Right forelimb (tissue), 1 donor: ENCODE measurements around the gene PLAGL1.

Experiments
- DNase-seq: peaks from one replicate; pipeline ENCODE4 v3.0.0-alpha.2; 2018

Gene PLAGL1

GRCh38 chr6:144008846-144009245 lies 787 bp upstream of the PLAGL1 start:
- DNase-seq = no peak

- DNase-seq = no peak
Measured at GRCh38 chr6:144007478-144008119, 460 bp downstream of the PLAGL1 start.

GRCh38 chr6:144006736-144007477 lies 1.2 kb downstream of the PLAGL1 start:
- peak; percentile 71 for DNase-seq

GRCh38 chr6:143999406-143999805 lies 8.7 kb downstream of the PLAGL1 start:
- DNase-seq = no peak

- DNase-seq = no peak
Measured at GRCh38 chr6:143998686-143999085, 9.4 kb downstream of the PLAGL1 start.

GRCh38 chr6:143993965-143994646 lies 14.0 kb downstream of the PLAGL1 start:
- DNase-seq = no peak

GRCh38 chr6:143992285-143992684 lies 15.8 kb downstream of the PLAGL1 start:
- no peak for DNase-seq

GRCh38 chr6:143986463-143987065 lies 21.5 kb downstream of the PLAGL1 start:
- DNase-seq = no peak

GRCh38 chr6:143984666-143985065 lies 23.4 kb downstream of the PLAGL1 start:
- DNase-seq = no peak

GRCh38 chr6:143982968-143983367 lies 25.1 kb downstream of the PLAGL1 start:
- DNase-seq = no peak

GRCh38 chr6:143980921-143981320 lies 27.1 kb downstream of the PLAGL1 start:
- DNase-seq = no peak

GRCh38 chr6:143976806-143977349 lies 31.2 kb downstream of the PLAGL1 start:
- DNase-seq = no peak

- DNase-seq = no peak
Measured at GRCh38 chr6:143974089-143974488, 34.0 kb downstream of the PLAGL1 start.

- DNase-seq = no peak
Measured at GRCh38 chr6:143973097-143973966, 34.7 kb downstream of the PLAGL1 start.

- DNase-seq = no peak
Measured at GRCh38 chr6:143971482-143972205, 36.4 kb downstream of the PLAGL1 start.

- DNase-seq = no peak
Measured at GRCh38 chr6:143970456-143971218, 37.4 kb downstream of the PLAGL1 start.

GRCh38 chr6:143969077-143969476 lies 39.0 kb downstream of the PLAGL1 start:
- no peak for DNase-seq

- DNase-seq = no peak
Measured at GRCh38 chr6:143967706-143968376, 40.2 kb downstream of the PLAGL1 start.

- DNase-seq = no peak
Measured at GRCh38 chr6:143966312-143966711, 41.7 kb downstream of the PLAGL1 start.

- no peak for DNase-seq
Measured at GRCh38 chr6:143965503-143966171, 42.4 kb downstream of the PLAGL1 start.
